Cardiac muscle cell (in vitro differentiated cells and primary cell): ENCODE data around the gene REEP2. TPM values are rescaled to one million over a fixed set of nuclear protein-coding genes. Genes with fewer than 3 reads are reported as not detected.

ENCODE experiments used
- DNase-seq, 2 donors: peaks; one replicate each; pipeline versions ENCODE4 v3.0.0 to v3.0.0-alpha.2; 2010 to 2017; ENCODE audit warnings: low read depth in 1 of 2, low spot score in 1 of 2
- H3K27ac ChIP-seq: fragments of 200-600 bp; sonication (generic); 2 replicates; pipeline ENCODE4 v1.5.1; 2016
- H3K27me3 ChIP-seq: fragments of 200-600 bp; sonication (generic); 2 replicates; pipeline ENCODE4 v1.6.0; 2016; ENCODE audit warnings: control low read depth
- H3K36me3 ChIP-seq: fragments of 200-600 bp; sonication (generic); 2 replicates; pipeline ENCODE4 v1.5.1; 2016; ENCODE audit warnings: control low read depth
- H3K4me1 ChIP-seq: fragments of 200-600 bp; sonication (generic); 2 replicates; pipeline ENCODE4 v1.8.1; 2017; ENCODE audit warnings: low read depth, mild to moderate bottlenecking, mixed run types
- H3K4me3 ChIP-seq: fragments of 200-600 bp; sonication (generic); 2 replicates; pipeline ENCODE4 v1.5.1; 2016; ENCODE audit warnings: mild to moderate bottlenecking
- H3K9me3 ChIP-seq: fragments of 200-600 bp; sonication (generic); 2 replicates; pipeline ENCODE4 v1.5.1; 2017; ENCODE audit warnings: low read depth, mild to moderate bottlenecking, control low read depth
- CTCF ChIP-seq: IDR thresholded peaks from 2 replicates; pipeline ENCODE4 v1.5.1; 2012; ENCODE audit warnings: low read depth, mild to moderate bottlenecking, low read length
- polyA plus RNA-seq: library from polyadenylated mRNA; unstranded; fragments of >200 nt; fragmentation: Nextera tagmentation; extraction: Ambion mirVana; gene quantifications from 2 replicates; pipeline ENCODE4 v1.2.1, GENCODE V29; 2016
- total RNA-seq: library from RNA; depleted of rRNA; stranded (reverse); fragments of >200 nt; gene quantifications from 2 replicates; pipeline ENCODE4 v1.2.3, GENCODE V29; 2016

REEP2 gene
- total and polyA plus RNA-seq, 2 experiments from 2014 or later: 46.7 to 56.6 TPM

GRCh38 chr5:138482638-138483037 is 43.8 kb downstream of the REEP2 start:
- TF ChIP-seq CTCF: no peak
- H3K4me3 ChIP-seq: no peak overlapping the region
- no peaks in the 10 kb centered on the region for H3K36me3 ChIP-seq
- H3K27ac ChIP-seq: no peak overlapping the region
- no peaks in the 10 kb centered on the region for H3K9me3 ChIP-seq
- no peaks in the 10 kb centered on the region for H3K4me1 ChIP-seq
- H3K27me3 ChIP-seq: no peaks in the 10 kb centered on the region
- no peak for DNase-seq

DNA sequence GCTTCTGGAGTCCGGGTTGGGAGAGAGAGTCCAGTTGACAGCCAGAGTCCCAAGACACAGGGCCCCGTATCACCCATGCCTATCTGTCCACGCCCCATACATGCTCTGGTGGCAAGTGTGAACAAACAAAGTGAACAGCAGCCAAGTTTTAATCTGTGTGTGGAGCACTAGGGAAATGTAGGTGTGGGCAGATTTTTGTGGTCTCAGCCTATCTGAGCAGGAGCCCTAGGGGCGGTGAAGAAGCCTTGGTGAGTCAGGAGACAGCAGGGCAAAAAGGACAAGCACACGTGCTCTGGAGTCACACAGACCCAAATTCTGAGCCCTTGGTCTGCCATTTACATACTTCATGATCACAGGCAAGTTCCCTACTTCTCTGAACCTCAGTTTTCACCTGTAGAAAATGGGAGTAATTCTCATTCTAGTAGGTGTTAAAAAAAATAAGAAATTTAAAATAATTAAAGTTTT is 49.7 kb downstream of the REEP2 start:
- H3K4me3 ChIP-seq: no peak overlapping the region
- no peak overlapping the region for H3K27ac ChIP-seq
- no peaks in the 10 kb centered on the region for H3K36me3 ChIP-seq
- peaks cover 32% of the 10 kb centered on the region for H3K4me1 ChIP-seq
- peak in 1 of 2 donors; percentile 62 for DNase-seq
- H3K27me3 ChIP-seq: no peaks in the 10 kb centered on the region
- no peak for TF ChIP-seq CTCF
- H3K9me3 ChIP-seq: no peaks in the 10 kb centered on the region

GRCh38 chr5:138489683-138490061 is 50.8 kb downstream of the REEP2 start:
- no peak overlapping the region for H3K4me3 ChIP-seq

DNA sequence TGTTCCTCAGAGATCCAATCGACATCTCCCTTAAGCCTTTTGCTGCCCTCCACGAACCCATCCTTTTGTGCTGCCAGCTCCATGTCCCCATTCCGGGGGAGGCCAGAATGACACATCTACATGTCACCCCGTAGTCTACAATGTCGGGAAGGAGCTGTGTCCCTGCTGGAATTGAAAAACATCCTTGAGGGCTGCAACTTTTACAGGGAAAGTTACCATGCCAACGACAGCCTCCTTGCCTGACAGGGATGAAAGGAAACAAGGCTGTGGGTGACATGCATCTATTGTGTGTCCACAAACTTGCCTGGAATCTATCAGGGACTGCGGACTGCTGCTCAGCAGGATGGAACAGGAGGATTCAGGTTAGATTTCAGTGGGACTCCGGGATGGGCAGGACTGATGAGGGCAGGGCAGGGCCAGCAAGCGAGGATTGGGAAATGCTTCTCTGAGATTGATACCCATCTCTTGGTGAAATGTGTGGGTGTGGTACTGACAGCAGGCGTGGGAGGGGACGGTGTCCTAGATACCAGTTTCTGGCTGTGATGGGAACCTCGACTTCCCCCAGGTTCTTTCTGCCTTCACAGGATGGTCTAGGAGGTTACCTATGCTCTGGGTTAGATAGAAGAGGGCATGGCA is 51.9 kb downstream of the REEP2 start:
- Histone ChIP-seq H3K27ac (no peak overlapping the region), H3K4me3 (no peak overlapping the region), H3K27me3 (no peaks in the 10 kb centered on the region), H3K4me1 (peaks cover 33% of the 10 kb centered on the region), H3K9me3 (no peaks in the 10 kb centered on the region), H3K36me3 (no peaks in the 10 kb centered on the region)
- TF ChIP-seq CTCF: no peak
- DNase-seq: no peak

More at GRCh38 chr5:138489683-138490061, 50.8 kb downstream of the REEP2 start:
- Histone ChIP-seq H3K36me3 (no peaks in the 10 kb centered on the region), H3K9me3 (no peaks in the 10 kb centered on the region), H3K27ac (peak overlapping the region; percentile 46), H3K27me3 (no peaks in the 10 kb centered on the region), H3K4me1 (peaks cover 33% of the 10 kb centered on the region)
- DNase-seq: peak in 1 of 2 donors; percentile 41
- TF ChIP-seq CTCF: no peak

- no peak for DNase-seq
- Histone ChIP-seq H3K27ac (no peak overlapping the region), H3K36me3 (no peaks in the 10 kb centered on the region), H3K4me1 (peaks cover 33% of the 10 kb centered on the region), H3K4me3 (peak overlapping the region; percentile 40), H3K27me3 (no peaks in the 10 kb centered on the region), H3K9me3 (no peaks in the 10 kb centered on the region)
- TF ChIP-seq CTCF: no peak
Observed at GRCh38 chr5:138491284-138491648, 52.4 kb downstream of the REEP2 start.
